DND-41 (cell line): ENCODE measurements around the gene CDKN2B-AS1.

Source experiments
- EZH2 ChIP-seq: IDR thresholded peaks from 3 replicates; pipeline ENCODE4 v1.6.1; 2012; ENCODE audit warnings: borderline replicate concordance, low read depth, mild to moderate bottlenecking, moderate library complexity, low read length, inconsistent platforms; ENCODE audit not compliant: severe bottlenecking
- TF ChIP-seq, protein P1 (sequence below): IDR thresholded peaks from 2 replicates; pipeline ENCODE4 v1.5.1; 2012; ENCODE audit warnings: borderline replicate concordance, low read length, moderate library complexity, mild to moderate bottlenecking; ENCODE audit not compliant: poor library complexity, severe bottlenecking; ENCODE audit errors: extremely low read depth

DNA sequence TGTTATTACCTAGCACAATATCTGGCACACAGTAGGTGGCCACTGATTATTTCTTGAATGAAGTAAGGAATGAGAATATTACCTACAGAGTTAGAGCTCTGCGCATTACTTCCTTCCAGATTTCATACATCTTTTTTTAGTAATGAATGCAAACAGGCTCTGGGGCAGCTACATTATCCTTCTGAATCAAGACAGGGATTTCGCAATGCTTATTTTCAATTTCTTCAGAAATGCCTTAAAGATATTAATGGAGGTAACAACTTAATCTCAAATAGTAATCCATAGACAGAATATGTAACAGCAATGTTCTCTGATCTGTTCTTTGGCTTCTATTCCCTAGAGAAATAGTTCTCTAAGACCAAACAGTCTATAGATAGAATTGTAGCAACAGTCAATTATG, 33.0 kb upstream of the CDKN2B-AS1 start:
- TF ChIP-seq, protein P1, sequence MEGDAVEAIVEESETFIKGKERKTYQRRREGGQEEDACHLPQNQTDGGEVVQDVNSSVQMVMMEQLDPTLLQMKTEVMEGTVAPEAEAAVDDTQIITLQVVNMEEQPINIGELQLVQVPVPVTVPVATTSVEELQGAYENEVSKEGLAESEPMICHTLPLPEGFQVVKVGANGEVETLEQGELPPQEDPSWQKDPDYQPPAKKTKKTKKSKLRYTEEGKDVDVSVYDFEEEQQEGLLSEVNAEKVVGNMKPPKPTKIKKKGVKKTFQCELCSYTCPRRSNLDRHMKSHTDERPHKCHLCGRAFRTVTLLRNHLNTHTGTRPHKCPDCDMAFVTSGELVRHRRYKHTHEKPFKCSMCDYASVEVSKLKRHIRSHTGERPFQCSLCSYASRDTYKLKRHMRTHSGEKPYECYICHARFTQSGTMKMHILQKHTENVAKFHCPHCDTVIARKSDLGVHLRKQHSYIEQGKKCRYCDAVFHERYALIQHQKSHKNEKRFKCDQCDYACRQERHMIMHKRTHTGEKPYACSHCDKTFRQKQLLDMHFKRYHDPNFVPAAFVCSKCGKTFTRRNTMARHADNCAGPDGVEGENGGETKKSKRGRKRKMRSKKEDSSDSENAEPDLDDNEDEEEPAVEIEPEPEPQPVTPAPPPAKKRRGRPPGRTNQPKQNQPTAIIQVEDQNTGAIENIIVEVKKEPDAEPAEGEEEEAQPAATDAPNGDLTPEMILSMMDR: no peak
- no peak for TF ChIP-seq EZH2
